GM21390 (cell line): Measurements from ENCODE around the gene GAREM1.
"Not testable (repeated sequence)": the region's sequence is repeated elsewhere in the genome, so short reads cannot be mapped to it uniquely, and the experiment has no call there.

Experiments
- ATAC-seq: cut with Tn5 transposase; IDR thresholded peaks from one replicate; pipeline ENCODE4 v1.9.1; 2021; ENCODE audit not compliant: unreplicated experiment

The GAREM1 gene

DNA sequence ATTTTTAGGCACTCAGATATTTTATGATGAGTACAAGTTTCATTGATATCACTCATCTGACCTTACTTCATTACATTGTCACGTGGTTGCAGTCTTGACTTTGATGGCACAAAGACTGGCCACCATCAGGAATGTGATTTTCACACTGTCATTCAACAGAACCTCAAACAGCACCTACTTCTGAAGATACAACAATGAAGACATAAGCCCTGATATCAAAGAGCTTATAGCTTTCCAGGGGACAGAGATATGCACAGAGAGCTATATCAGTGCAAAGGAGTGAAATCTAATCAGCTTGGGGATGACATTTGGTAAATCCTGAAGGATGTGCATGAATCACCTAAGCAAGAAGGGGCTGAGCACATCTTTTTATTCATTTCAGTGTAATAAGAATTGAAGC is 208.6 kb downstream of the GAREM1 start:
- ATAC-seq, result no peak

DNA sequence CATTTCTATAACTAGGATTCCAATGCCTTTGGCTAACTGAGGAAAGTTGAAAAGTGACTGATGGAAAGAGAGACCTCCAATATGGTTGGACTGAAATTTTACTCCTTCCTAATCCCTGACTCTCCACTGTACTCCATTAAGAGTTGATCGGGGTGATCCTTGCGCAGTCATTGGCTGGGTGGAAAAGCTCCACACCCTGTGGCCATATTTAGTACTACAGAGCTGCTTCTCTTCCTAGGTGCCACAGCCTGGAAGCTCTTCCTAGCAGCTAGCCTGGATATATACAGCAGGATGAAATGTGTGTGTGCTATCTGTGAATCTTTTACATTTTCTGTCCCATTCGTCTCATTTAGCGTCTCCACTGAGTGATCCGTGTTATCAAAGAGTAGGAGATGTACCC is 209.7 kb downstream of the GAREM1 start:
- no peak for ATAC-seq

DNA sequence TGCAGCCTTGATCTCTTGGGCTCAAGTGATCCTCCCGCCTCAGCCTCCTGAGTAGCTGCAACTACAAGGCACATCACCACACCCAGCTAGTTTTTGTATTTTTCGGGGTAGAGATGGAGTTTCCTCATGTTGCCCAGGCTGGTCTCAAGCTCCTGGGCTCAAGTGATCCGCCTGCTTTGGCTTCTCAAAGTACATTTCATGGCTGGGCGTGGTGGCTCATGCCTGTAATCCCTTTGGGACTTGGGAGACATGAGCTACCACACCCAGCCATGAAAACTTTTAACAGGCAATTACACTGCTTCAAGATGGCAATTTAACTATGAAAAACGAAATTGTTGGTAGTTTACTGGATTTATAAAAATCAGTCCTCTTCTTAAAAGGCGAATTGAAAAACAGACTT is 211.1 kb downstream of the GAREM1 start:
- no peak for ATAC-seq

DNA sequence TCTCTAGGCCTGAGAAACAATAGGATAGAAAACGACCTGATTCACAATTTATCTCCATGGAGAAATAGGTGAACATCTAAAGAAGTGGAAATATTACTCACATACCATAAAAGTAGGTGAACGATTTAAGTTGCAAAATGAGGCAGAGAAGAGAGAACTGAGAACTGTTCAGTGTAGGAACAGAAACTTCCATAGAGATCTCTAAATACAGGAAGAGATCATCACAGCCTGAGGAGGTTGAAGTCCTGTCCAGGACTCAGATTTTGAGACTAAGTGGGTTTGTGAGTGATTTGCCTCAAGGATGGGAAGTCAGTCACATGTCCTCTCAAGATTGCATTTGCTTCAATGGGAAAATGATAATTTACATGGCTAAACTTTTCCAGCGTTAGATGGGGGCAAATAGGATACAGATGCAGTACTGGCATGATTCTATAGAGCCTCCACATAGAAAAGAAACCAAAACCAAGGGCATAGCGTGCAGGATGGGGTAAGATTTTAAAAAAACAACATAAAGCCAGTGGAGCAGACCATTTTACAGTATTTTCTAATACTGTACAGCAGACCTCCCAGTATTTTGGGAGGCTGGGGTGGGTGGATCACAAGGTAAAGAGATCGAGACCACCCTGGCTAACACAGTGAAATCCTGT is 212.0 kb downstream of the GAREM1 start:
- ATAC-seq, result peak; percentile 67

DNA sequence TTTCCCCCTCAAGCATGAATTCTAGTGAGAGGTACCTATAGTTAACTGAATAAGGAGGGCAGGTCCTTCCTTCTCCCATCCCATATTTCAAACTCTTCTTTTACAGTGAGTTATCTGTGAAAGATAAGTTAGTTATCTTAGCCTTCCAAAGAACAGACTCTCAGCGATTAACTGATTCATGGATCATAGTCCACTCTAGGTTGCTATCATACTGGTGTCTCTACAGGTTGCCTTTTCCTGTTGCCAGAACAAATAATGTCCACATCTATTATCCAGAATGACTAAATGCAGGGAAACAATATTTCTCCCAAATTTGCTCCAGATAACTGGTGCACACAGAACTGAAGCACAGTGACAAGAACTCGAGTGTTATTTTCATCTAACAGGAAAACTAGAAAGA is 212.5 kb downstream of the GAREM1 start:
- no peak for ATAC-seq

DNA sequence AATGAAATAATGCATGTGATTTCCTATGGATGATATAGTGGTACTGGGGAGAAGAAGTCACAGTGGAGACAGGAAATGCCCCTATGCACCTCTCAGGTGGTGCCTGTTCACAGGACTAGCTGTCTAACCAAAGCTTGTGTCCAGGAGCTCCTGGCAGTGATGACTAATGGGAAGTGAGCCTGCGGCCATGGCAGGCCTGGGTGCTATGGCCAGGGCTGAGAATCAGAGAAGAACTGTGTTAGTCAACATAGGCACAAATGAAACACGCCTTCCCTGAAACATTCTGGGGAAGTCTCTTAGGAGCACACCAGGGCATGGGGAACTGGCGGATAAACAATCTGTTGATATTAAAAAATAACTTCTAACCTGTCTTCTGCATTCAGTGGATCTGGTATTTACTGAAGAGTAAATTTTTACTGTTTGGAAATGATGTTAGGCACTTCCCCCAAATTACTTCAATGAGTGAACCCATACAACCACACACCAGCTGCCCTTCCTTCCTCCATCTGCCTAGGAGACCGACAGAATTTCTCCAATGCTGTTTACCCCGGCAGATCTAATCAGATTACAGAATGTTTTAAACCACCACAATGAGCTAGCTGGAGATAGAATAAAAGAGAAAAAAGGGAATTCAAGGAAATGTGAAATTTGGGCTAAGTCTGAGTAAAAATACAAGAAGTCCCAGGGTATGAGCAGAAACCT is 213.4 kb downstream of the GAREM1 start:
- no peak for ATAC-seq

DNA sequence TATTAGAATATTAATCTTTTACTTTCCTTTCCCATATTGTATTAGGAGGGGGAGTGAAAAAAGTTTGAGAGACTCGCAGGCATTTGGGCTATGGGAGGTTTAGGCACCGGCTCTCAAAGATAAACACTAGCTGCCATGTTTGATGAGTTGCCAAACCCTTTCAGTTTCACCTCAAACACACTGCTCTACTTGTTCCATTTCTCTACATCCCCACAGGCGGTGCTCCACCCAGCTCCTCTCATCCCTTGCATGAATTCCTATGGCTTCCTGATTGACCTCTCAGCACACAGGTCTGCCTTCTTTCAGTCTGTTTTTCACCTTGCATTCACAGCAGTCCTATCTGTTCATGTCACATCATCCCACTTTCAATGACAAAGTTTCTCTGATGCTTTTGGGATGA is 215.1 kb downstream of the GAREM1 start:
- ATAC-seq, result no peak

DNA sequence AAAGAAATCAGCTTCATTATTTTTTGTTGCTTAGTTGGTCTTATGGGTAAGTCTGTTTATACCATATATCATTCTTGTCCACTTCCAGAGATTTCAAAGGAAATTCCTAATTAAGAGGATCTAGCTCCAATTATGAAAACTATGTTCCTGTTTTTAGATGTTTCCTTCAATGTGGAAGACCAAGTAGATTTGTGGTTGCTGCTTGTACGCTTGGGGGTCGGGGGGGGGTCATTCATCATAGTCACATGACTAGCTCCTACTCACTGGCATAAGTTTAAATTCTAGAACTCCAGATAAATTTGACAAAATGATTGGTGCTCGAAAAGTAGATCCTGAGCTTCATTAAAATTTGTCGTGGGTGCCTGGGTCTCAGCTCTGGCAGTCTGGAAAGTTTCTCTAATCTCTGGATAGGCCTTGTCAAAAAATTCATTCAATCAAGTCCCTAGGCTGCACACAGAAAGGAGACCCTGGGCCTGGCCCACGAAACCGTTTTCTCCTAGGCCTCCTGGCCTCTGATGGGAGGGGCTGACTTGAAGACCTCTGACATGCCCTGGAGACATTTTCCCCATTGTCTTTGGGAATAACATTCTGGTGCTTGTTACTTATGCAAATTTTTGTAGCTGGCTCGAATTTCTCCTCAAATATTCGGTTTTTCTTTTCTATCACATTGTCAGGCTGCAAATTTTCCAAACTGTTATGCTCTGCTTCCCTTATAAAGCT is 218.4 kb downstream of the GAREM1 start:
- no peak for ATAC-seq

DNA sequence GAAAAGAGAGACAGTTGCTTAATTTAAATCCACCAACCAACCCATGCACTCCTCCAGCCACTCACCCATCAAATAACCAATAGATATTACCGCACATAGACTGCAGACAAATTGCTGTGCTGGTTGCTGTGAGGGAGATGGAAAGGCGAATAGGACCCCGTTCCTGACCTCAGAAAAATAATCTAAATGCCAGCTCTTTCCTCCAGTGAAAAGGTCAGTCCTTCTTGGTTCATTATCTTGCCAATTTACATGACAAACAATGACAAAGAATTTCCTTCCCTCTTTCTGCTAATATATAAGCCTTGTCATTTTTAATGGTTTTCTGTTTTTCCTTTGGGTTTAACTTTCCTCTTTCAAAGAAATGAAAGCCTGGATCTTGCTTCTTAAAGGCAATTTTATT is 219.2 kb downstream of the GAREM1 start:
- ATAC-seq, result no peak

DNA sequence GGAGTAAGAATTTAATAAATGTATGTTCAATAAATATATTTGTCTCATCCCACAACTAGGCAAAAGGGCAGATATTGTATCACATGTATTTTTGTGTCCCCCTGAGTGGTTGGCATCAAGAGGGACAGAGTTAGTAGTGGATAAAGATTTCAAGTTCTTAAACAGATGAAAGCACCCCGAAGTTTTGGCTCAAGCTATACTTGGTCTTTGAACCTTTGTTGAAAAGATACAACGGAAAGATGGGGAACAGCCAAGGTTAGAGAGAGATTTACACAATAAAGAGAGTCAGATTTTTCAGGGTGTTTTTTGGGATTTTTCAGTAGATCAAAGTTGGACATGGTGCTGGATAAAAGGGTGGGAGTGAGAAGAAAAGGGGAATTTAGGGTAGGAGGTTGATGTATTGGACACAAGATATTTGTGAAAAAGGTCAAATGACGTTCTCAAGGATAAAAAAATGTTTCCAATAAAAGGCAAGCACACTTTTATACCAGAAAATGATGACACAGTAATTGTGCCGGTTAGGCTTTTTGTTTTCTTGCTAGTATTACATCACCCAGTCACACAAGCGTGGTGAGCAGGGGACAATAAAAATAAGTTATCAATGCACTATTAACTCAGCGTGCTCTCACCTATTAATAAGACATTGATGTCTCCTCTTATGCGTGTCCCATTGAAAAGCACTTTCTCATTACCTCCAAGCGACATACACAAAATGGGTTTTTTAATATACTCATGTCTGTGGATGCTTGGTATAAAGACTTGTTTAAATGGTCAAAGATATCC is 221.3 kb downstream of the GAREM1 start:
- ATAC-seq, result no peak

DNA sequence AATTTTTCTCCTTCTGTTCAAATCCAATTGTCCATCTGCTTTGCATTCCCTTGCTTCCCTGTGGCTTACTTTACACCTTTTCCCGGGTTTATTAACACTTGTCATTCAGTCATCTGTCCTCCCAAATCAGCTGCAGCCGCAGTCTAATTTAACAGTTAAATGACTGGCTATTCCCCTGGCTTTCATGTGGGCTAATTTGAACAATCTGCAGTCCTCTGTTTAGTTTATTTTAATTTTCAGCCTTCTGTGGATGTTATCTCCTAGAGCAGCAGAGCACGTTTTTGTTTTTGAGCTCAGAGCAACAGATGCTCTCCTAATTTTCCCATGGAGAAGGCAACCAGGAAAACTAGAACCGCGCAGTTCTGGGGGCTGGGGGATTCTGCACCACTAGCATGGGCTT is 225.8 kb downstream of the GAREM1 start:
- no peak for ATAC-seq

DNA sequence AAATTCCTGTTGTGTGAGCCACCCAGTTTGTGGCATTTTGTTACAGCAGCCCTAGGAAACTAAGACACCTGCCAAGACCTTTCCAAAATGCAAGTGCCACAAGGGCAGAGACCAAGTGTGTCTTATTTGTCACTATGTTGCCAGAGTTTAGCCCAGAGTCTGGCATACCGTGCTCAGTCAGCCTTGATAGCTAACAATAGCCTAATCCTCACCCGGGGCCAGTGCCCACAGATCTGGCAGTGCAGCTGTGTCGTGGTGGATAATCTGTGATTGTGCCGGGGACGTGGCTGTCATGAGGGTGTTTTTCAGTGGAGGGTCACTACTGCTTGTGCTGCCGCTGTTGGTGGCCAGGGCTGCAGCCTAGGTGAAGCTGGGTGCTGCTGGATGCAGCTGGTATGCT is 227.3 kb downstream of the GAREM1 start:
- no peak for ATAC-seq

DNA sequence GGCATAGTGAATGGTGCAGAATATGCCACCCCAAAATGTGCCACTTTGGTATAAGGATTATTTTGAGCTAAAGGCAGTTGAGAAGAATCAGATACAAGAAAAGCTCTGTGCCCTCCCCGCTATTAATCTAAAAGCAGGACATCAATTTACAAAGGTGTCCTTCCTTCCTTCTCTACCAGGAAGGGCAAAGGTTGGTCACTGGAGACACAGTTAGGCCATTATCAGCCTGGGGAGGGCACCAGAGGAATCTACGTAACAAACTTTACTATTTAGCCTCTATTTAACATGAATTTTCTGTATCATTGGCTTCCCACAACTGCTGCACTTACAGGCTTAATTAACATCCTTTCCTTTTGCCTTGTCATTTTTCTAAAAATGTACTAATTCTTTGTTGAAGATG is 228.3 kb downstream of the GAREM1 start:
- ATAC-seq, result no peak

DNA sequence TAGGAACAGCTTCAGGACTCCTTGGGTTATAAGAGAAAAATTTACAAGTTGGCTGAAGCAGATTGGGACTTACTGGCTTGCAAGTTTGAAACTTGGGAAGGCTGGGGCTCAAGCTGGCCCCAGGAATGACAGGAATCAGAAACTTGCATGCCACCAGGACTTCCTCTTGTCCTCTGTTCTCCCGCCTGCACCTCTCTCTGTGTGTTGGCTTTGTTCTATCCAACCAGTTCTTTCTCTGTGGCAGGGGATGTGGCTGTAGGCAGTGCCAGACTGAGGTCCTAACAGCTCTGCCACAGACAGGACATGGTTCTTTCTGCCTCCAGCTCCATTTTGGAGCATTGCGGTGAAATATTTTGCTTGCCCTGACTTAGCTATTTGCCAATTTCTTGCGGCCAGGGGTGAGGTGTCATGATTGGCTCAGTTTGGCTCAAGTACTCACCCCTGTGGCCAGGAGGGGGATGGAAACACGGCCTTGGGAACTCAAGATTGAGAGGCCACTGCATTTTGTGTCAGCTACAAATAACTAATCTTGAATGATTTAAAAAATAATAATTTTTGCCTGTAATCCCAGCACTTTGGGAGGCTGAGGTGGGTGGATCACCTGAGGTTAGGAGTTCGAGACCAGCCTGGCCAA is 231.9 kb downstream of the GAREM1 start:
- no peak for ATAC-seq

DNA sequence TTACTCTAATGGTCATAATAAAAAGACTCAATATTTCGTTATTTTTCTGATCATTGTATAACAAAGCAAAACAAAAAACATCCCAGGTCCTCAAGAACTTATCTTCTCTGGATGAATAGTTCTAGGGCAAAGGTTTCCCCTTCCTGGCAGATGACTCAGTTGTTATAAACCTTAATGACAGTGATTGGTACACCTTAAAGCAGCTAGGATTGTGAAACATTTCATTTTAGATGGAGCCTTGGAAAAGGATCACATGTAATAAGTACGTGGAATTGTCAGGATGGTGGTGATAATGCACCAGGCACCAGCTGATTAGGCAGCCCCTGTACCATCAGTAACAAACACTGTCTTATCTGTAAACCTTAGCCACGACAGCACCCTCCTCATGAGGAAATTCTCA is 233.6 kb downstream of the GAREM1 start:
- ATAC-seq, result no peak

DNA sequence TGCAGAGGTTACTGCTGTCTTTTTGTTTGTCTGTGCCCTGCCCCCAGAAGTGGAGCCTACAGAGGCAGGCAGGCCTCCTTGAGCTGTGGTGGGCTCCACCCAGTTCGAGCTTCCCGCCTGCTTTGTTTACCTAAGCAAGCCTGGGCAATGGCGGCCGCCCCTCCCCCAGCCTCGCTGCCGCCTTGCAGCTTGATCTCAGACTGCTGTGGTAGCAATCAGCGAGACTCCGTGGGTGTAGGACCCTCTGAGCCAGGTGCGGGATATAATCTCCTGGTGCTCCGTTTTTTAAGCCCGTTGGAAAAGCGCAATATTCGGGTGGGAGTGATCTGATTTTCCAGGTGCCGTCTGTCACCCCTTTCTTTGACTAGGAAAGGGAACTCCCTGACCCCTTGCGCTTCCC is 237.3 kb downstream of the GAREM1 start:
- not testable (repeated sequence) for ATAC-seq

DNA sequence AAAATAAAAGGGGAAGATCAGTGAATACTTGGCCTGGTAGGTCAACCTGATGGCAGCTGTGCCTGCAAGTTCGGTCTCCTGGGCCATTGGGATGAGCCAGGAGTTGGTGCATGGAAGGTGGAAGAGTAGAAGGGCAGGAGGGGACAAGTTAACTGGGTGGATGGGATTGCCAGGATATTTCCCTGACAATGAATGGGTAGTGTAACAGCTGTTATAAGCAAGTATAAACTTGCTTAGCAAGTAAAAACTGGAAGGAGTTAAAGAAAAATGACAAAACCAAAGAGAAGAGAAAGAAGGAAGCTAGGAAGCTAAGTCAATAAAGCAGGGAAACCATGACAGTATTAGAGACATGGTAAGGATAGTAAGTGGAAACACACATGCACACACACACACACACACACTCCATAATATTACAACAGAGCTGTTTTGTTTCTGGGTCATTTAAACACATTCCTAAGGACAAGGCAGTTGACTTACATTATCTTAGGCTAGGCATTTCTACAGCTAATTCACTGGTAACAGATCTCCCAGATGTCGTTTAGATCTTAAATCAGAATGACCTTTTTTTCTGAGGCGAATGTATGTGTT is 251.2 kb downstream of the GAREM1 start:
- ATAC-seq, result no peak

DNA sequence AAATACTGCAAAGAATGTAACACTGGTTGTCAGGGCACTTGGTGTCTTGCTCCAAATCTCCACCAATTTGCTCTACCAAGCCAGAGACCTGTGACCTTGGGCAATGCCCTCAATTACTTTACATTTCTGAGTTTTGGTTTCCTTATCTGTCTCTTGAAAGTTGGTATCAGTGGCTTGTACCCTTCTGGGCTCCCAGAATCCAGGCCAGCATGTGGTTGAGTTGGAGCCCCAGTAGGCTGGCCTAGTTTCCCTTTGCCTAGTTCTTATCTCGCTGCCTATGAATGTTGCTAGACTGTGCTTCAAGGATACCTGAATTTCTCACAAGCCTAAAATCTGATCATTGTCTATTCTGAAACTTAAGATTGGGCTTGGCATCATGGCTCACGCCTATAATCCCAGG is 254.3 kb downstream of the GAREM1 start:
- no peak for ATAC-seq

DNA sequence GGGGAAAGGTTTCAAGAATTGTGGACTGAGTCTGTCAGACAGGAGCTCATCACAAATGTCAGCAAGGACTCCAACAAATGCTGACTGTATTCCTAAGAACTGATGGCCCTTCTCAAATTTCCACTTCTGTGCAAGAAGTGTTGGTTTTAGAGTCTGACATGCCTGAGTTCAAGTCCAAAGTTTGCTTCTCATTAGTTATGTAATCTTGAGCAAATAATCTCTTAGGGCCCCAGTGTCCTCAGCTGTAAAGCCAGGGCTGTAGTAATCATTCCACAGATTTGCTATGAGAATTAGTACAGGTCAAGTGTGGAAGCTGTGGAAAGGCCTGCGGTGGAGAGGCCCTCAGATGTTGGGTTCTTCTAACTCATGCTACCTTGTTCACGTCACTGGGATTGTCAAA is 257.0 kb downstream of the GAREM1 start:
- no peak for ATAC-seq
